H9 (cell line): Measurements from ENCODE around the gene SLCO2A1. TPM values are rescaled to one million over a fixed set of nuclear protein-coding genes. Genes with fewer than 3 reads are reported as not detected.

Experiments used
- DNase-seq: peaks from one replicate; pipeline ENCODE4 v3.0.0-alpha.2; 2017
- H2AFZ ChIP-seq: one replicate; pipeline ENCODE4 v1.6.1; 2013; ENCODE audit warnings: mild to moderate bottlenecking, low read length, control low read depth, moderate library complexity
- H2AK5ac ChIP-seq: 2 replicates; pipeline ENCODE4 v1.6.1; 2013; ENCODE audit warnings: low read length, control low read depth, mixed read lengths; ENCODE audit not compliant: insufficient read length
- H2BK120ac ChIP-seq: one replicate; pipeline ENCODE4 v1.6.1; 2013; ENCODE audit warnings: low read depth, mild to moderate bottlenecking, low read length, control low read depth, inconsistent platforms; ENCODE audit not compliant: poor library complexity, severe bottlenecking
- H2BK12ac ChIP-seq: 2 replicates; pipeline ENCODE4 v1.6.1; 2013; ENCODE audit warnings: low read length, control low read depth, mixed read lengths, low read depth; ENCODE audit not compliant: insufficient read length
- H2BK15ac ChIP-seq: 2 replicates; pipeline ENCODE4 v1.6.1; 2013; ENCODE audit warnings: low read depth, low read length, control low read depth
- H2BK20ac ChIP-seq: one replicate; pipeline ENCODE4 v1.6.1; 2013; ENCODE audit warnings: low read depth, mild to moderate bottlenecking, low read length, control low read depth, inconsistent platforms; ENCODE audit not compliant: poor library complexity, severe bottlenecking
- H2BK5ac ChIP-seq: 2 replicates; pipeline ENCODE4 v1.6.1; 2013; ENCODE audit warnings: low read length, control low read depth, mixed read lengths; ENCODE audit not compliant: insufficient read length
- H3K14ac ChIP-seq: 2 replicates; pipeline ENCODE4 v1.6.1; 2013; ENCODE audit warnings: low read length, control low read depth; ENCODE audit not compliant: insufficient read depth
- H3K18ac ChIP-seq: 2 replicates; pipeline ENCODE4 v1.6.1; 2013; ENCODE audit warnings: low read depth, mild to moderate bottlenecking, mixed read lengths, low read length, control low read depth; ENCODE audit not compliant: insufficient read length
- H3K23ac ChIP-seq: 2 replicates; pipeline ENCODE4 v1.6.1; 2013; ENCODE audit warnings: low read length, control low read depth, mixed read lengths, low read depth; ENCODE audit not compliant: insufficient read length
- H3K23me2 ChIP-seq: 2 replicates; pipeline ENCODE4 v1.6.1; 2013; ENCODE audit warnings: low read depth, mild to moderate bottlenecking, mixed read lengths, low read length, control low read depth; ENCODE audit not compliant: insufficient read length, poor library complexity, severe bottlenecking
- H3K27ac ChIP-seq: 2 replicates; pipeline ENCODE4 v1.5.1; 2013; ENCODE audit warnings: low read length, control low read depth, mixed read lengths, low read depth; ENCODE audit not compliant: insufficient read length
- H3K27me3 ChIP-seq: 2 replicates; pipeline ENCODE4 v1.6.1; 2013; ENCODE audit warnings: low read length, control low read depth, inconsistent platforms; ENCODE audit not compliant: insufficient read depth
- H3K4ac ChIP-seq: 2 replicates; pipeline ENCODE4 v1.6.1; 2013; ENCODE audit warnings: low read depth, mild to moderate bottlenecking, control low read depth, inconsistent platforms, low read length, moderate library complexity
- H3K4me1 ChIP-seq: 2 replicates; pipeline ENCODE4 v1.6.1; 2013; ENCODE audit warnings: low read length, control low read depth, inconsistent platforms; ENCODE audit not compliant: insufficient read depth
- H3K4me2 ChIP-seq: 2 replicates; pipeline ENCODE4 v1.6.1; 2013; ENCODE audit warnings: low read length, control low read depth, mixed read lengths; ENCODE audit not compliant: insufficient read length, insufficient read depth
- H3K56ac ChIP-seq: 2 replicates; pipeline ENCODE4 v1.6.1; 2013; ENCODE audit warnings: low read depth, mild to moderate bottlenecking, mixed read lengths, low read length, control low read depth; ENCODE audit not compliant: insufficient read length
- H3K79me1 ChIP-seq: 2 replicates; pipeline ENCODE4 v1.6.1; 2013; ENCODE audit warnings: low read depth, mild to moderate bottlenecking, moderate library complexity, low read length, control low read depth, inconsistent platforms; ENCODE audit not compliant: insufficient read depth, poor library complexity, severe bottlenecking
- H3K79me2 ChIP-seq: 2 replicates; pipeline ENCODE4 v1.6.1; 2013; ENCODE audit warnings: low read length, control low read depth, inconsistent platforms; ENCODE audit not compliant: insufficient read depth
- H3K9ac ChIP-seq: 2 replicates; pipeline ENCODE4 v1.6.1; 2013; ENCODE audit warnings: low read length, control low read depth, mixed read lengths; ENCODE audit not compliant: insufficient read length; ENCODE audit errors: extremely low read depth
- H3K9me3 ChIP-seq: one replicate; pipeline ENCODE4 v1.6.1; 2013; ENCODE audit warnings: low read depth, low read length, inconsistent platforms; ENCODE audit not compliant: control insufficient read depth
- H3T11ph ChIP-seq: one replicate; pipeline ENCODE4 v1.6.1; 2013; ENCODE audit warnings: mild to moderate bottlenecking, low read length, control low read depth, inconsistent platforms
- H4K20me1 ChIP-seq: one replicate; pipeline ENCODE4 v1.6.1; 2013; ENCODE audit not compliant: control insufficient read depth, insufficient read length, insufficient read depth
- H4K5ac ChIP-seq: 2 replicates; pipeline ENCODE4 v1.6.1; 2013; ENCODE audit warnings: low read depth, mild to moderate bottlenecking, mixed read lengths, low read length, control low read depth; ENCODE audit not compliant: insufficient read length
- H4K8ac ChIP-seq: replicated peaks from 2 replicates; pipeline ENCODE4 v1.6.1; 2013; ENCODE audit warnings: low read length, control low read depth, mixed read lengths, low read depth; ENCODE audit not compliant: insufficient read length
- H4K91ac ChIP-seq: 2 replicates; pipeline ENCODE4 v1.6.1; 2013; ENCODE audit warnings: low read depth, mild to moderate bottlenecking, moderate library complexity, mixed read lengths, low read length, control low read depth; ENCODE audit not compliant: insufficient read length
- H3K27ac Mint-ChIP-seq, 3 experiments: 2 replicates in 2 of 3; 3 replicates in 1 of 3; pipeline ENCODE4 v1.8.0; 2020 to 2021; ENCODE audit warnings: mixed read lengths in 3 of 3, mild to moderate bottlenecking in 1 of 3, moderate library complexity in 1 of 3
- H3K27me3 Mint-ChIP-seq: 2 replicates; pipeline ENCODE4 v1.8.0; 2021; ENCODE audit warnings: low read depth, mild to moderate bottlenecking, moderate library complexity, mixed read lengths
- H3K36me3 Mint-ChIP-seq, 3 experiments: 2 replicates in 2 of 3; 3 replicates in 1 of 3; pipeline ENCODE4 v1.8.0; 2020 to 2021; ENCODE audit warnings: low read depth in 3 of 3, mixed read lengths in 3 of 3; ENCODE audit not compliant: insufficient read depth in 1 of 3
- H3K4me1 Mint-ChIP-seq, 2 experiments: 2 replicates each; pipeline ENCODE4 v1.8.0; 2020; ENCODE audit warnings: mixed read lengths in 2 of 2
- H3K4me3 Mint-ChIP-seq, 2 experiments: 2 replicates in 1 of 2; 3 replicates in 1 of 2; pipeline ENCODE4 v1.8.0; 2020 to 2021; ENCODE audit warnings: mild to moderate bottlenecking in 2 of 2, mixed read lengths in 2 of 2, moderate library complexity in 1 of 2
- H3K9me3 Mint-ChIP-seq, 2 experiments: 2 replicates in 1 of 2; 3 replicates in 1 of 2; pipeline ENCODE4 v1.8.0; 2020; ENCODE audit warnings: mild to moderate bottlenecking in 2 of 2, mixed read lengths in 2 of 2, moderate library complexity in 1 of 2
- WGBS: extraction: QIAGEN DNeasy Blood & Tissue Kit; methylation state at CpG from one replicate; pipeline ENCODE4 v1.1.7; 2013; ENCODE audit warnings: missing lambda C conversion rate, low lambda C conversion rate, mixed read lengths; ENCODE audit not compliant: insufficient read length; ENCODE audit errors: extremely low coverage; 5-methylcytosine and 5-hydroxymethylcytosine counted together
- total RNA-seq: library from RNA; stranded (reverse); gene quantifications from 2 replicates; pipeline ENCODE4 v1.2.1, GENCODE V29; 2021
- TF ChIP-seq, protein P1 (sequence below): fragments of 200-600 bp; sonication (generic); conservative IDR thresholded peaks from 3 replicates; pipeline ENCODE4 v1.8.0; 2021; ENCODE audit warnings: antibody characterized with exemption, mild to moderate bottlenecking

SLCO2A1 gene
- total RNA-seq, 1 experiment from 2014 or later = 0.98 TPM

DNA sequence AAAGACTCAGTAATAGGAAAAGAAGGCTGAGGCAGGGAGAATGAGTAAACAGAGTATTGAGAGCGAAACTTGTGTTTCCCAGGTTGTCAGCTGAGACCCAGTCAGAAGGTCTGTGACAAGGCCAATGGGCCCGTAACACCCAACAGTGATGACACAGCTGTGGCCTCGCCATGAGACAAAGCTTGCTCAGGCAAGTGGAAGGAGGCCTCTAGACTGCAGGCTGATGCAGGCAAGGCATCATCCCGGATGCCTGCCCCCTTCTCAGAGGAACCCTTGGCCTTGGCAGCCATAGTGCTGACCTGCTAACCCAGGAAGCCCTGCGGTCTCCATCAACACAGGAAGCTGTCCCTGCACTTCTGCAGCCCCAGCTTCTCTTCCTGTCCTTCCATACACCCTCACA, 149.4 kb downstream of the SLCO2A1 start:
- Histone ChIP-seq H4K8ac (no peak overlapping the region), H4K20me1 (no peaks in the 10 kb centered on the region), H3K18ac (no peak overlapping the region), H3K79me1 (no peaks in the 10 kb centered on the region), H2AFZ (no peak overlapping the region), H3K4me1 (no peaks in the 10 kb centered on the region), H3T11ph (no peak overlapping the region), H2BK120ac (no peak overlapping the region), H3K23me2 (no peaks in the 10 kb centered on the region), H4K5ac (no peak overlapping the region), H3K14ac (no peak overlapping the region; the same call in 1 of the 2 replicates), H2BK5ac (no peak overlapping the region), H3K27ac (no peak overlapping the region), H2BK12ac (no peak overlapping the region), H3K9ac (no peak overlapping the region), H3K4me2 (no peak overlapping the region), H3K9me3 (no peaks in the 10 kb centered on the region), H2BK15ac (no peak overlapping the region), H4K91ac (no peak overlapping the region), H2BK20ac (no peak overlapping the region), H3K4ac (no peak overlapping the region), H3K23ac (no peak overlapping the region), H2AK5ac (no peak overlapping the region), H3K27me3 (no peaks in the 10 kb centered on the region), H3K79me2 (no peaks in the 10 kb centered on the region), H3K56ac (no peak overlapping the region)
- H3K4me3 Mint-ChIP-seq = no peak overlapping the region
- peaks cover 0 to 6% (median 3%) of the 10 kb centered on the region in 3 experiments; a peak in 3 of 7 replicates for H3K36me3 Mint-ChIP-seq
- peaks cover 3% of the 10 kb centered on the region for H3K27me3 Mint-ChIP-seq
- H3K9me3 Mint-ChIP-seq = peaks cover 0 to 12% of the 10 kb centered on the region in 2 experiments; a peak in 4 of 5 replicates
- TF ChIP-seq, protein P1, sequence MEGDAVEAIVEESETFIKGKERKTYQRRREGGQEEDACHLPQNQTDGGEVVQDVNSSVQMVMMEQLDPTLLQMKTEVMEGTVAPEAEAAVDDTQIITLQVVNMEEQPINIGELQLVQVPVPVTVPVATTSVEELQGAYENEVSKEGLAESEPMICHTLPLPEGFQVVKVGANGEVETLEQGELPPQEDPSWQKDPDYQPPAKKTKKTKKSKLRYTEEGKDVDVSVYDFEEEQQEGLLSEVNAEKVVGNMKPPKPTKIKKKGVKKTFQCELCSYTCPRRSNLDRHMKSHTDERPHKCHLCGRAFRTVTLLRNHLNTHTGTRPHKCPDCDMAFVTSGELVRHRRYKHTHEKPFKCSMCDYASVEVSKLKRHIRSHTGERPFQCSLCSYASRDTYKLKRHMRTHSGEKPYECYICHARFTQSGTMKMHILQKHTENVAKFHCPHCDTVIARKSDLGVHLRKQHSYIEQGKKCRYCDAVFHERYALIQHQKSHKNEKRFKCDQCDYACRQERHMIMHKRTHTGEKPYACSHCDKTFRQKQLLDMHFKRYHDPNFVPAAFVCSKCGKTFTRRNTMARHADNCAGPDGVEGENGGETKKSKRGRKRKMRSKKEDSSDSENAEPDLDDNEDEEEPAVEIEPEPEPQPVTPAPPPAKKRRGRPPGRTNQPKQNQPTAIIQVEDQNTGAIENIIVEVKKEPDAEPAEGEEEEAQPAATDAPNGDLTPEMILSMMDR = no peak
- peak; percentile 15 for DNase-seq
- WGBS = no CpG with 5 or more reads among the region's 5 CpGs
- no peaks in the 10 kb centered on the region for H3K4me1 Mint-ChIP-seq
- no peak overlapping the region for H3K27ac Mint-ChIP-seq
